Activated CD8-positive, alpha-beta T cell treated with anti-CD3 and anti-CD28 coated beads for 36 hours (primary cell): ENCODE results near the gene SORBS2. TPM values are rescaled to one million over a fixed set of nuclear protein-coding genes. Genes with fewer than 3 reads are reported as not detected.

Source experiments
- ATAC-seq: fragments of 200-7000 bp; cut with Tn5 transposase; one replicate; pipeline ENCODE4 v1.10.0; 2021; ENCODE audit warnings: mild to moderate bottlenecking, moderate library complexity
- CTCF ChIA-PET: fragments of 350-600 bp; sonication (Branson Sonifier 250); formaldehyde crosslinking; loops from one replicate; lab custom pipeline; 2021; ENCODE audit warnings: antibody characterized with exemption; lab: Charles Lee
- POLR2A ChIA-PET: fragments of 350-600 bp; sonication (Branson Sonifier 250); formaldehyde crosslinking; loops from one replicate; lab custom pipeline; 2021; ENCODE audit warnings: antibody characterized with exemption; lab: Charles Lee
- DNase-seq: peaks from one replicate; pipeline ENCODE4 v3.0.0-alpha.2; 2020
- H3K27ac Mint-ChIP-seq: one replicate; pipeline ENCODE4 v1.8.0; 2021; ENCODE audit warnings: mild to moderate bottlenecking, mixed read lengths
- H3K27me3 Mint-ChIP-seq: one replicate; pipeline ENCODE4 v1.8.0; 2021; ENCODE audit warnings: mixed read lengths
- H3K36me3 Mint-ChIP-seq: one replicate; pipeline ENCODE4 v1.8.0; 2021; ENCODE audit warnings: low read depth, mixed read lengths
- H3K4me1 Mint-ChIP-seq: one replicate; pipeline ENCODE4 v1.8.0; 2021; ENCODE audit warnings: low read depth, mixed read lengths
- H3K4me3 Mint-ChIP-seq: one replicate; pipeline ENCODE4 v1.8.0; 2021; ENCODE audit warnings: mild to moderate bottlenecking, moderate library complexity, mixed read lengths
- H3K9me3 Mint-ChIP-seq: one replicate; pipeline ENCODE4 v1.8.0; 2021; ENCODE audit warnings: mixed read lengths
- intact Hi-C: fragments of 100-400 bp; cut with micrococcal nuclease; formaldehyde crosslinking; loops from one replicate; pipeline ENCODE4 v1.10.0; 2022
- total RNA-seq, 2 experiments: library from RNA; stranded (reverse); gene quantifications; one replicate each; pipeline ENCODE4 v1.2.3, GENCODE V29; 2021
- TF ChIP-seq, protein P1 (sequence below): fragments of 200-600 bp; IDR thresholded peaks from one replicate; pipeline ENCODE4 v1.8.0; 2022; ENCODE audit warnings: antibody characterized with exemption, mild to moderate bottlenecking

The SORBS2 gene
- total RNA-seq, 2 experiments from 2014 or later = not detected

DNA sequence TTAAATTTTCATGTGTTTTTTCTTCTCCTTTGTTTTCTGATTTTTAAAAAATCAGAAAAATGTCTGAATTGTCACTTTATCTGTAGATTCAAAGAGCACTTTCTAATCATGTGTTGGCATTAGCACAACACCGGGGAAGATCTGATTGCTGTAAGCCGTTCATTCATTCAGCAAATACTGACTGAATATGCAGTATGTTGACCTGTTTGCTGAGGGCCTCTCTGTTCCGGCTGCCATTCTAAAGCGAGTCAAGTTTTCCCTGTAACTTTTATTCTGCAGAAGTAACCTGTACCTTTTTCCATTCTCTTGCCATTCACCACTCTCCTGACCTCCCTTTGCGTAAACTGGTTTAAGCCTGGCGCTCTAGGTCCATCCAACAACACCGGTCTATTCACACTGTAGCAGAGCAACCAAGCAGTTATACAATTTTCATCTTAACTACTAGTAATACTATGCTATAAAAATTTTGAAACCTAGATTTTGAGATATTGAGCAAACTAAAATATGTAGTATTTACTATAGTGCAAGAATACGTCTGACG, 6.7 kb downstream of the SORBS2 start:
- TF ChIP-seq, protein P1, sequence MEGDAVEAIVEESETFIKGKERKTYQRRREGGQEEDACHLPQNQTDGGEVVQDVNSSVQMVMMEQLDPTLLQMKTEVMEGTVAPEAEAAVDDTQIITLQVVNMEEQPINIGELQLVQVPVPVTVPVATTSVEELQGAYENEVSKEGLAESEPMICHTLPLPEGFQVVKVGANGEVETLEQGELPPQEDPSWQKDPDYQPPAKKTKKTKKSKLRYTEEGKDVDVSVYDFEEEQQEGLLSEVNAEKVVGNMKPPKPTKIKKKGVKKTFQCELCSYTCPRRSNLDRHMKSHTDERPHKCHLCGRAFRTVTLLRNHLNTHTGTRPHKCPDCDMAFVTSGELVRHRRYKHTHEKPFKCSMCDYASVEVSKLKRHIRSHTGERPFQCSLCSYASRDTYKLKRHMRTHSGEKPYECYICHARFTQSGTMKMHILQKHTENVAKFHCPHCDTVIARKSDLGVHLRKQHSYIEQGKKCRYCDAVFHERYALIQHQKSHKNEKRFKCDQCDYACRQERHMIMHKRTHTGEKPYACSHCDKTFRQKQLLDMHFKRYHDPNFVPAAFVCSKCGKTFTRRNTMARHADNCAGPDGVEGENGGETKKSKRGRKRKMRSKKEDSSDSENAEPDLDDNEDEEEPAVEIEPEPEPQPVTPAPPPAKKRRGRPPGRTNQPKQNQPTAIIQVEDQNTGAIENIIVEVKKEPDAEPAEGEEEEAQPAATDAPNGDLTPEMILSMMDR = no peak
- Mint-ChIP-seq H3K27me3 (peaks cover 1% of the 10 kb centered on the region), H3K9me3 (no peaks in the 10 kb centered on the region), H3K4me3 (no peak overlapping the region), H3K36me3 (no peaks in the 10 kb centered on the region), H3K4me1 (no peaks in the 10 kb centered on the region), H3K27ac (no peak overlapping the region)
- DNase-seq (no peak), ATAC-seq (no peak)
- ChIA-PET CTCF (no interaction called here), POLR2A (no interaction called here)
- intact Hi-C loops = no loop called here

DNA sequence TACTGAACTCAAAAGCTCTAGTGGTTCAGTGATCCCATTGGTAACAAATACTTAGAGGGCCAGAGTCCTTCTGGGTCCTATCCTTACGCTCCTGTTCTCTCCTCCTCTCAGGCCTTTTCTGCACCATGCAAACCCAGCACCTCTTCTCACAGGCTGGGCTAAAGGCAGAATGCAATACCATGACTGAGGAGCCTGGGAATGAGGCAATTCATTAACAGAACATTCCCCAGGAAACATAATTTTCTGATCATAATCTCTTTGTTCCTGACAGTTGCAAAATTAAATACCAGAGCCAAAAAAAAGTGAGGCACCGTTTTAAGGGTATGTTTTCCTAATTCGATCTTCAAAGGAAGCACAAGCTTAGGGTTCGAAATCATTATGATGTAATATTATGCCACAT, 9.0 kb downstream of the SORBS2 start:
- Mint-ChIP-seq H3K36me3 (no peaks in the 10 kb centered on the region), H3K27me3 (no peaks in the 10 kb centered on the region), H3K4me3 (no peak overlapping the region), H3K9me3 (no peaks in the 10 kb centered on the region), H3K27ac (no peak overlapping the region), H3K4me1 (no peaks in the 10 kb centered on the region)
- intact Hi-C loops = no loop called here
- TF ChIP-seq, protein P1 = no peak
- no peak for DNase-seq
- ChIA-PET CTCF (no interaction called here), POLR2A (no interaction called here)
- no peak for ATAC-seq

- Mint-ChIP-seq H3K9me3 (no peaks in the 10 kb centered on the region), H3K4me1 (no peaks in the 10 kb centered on the region), H3K4me3 (no peak overlapping the region), H3K27ac (no peak overlapping the region), H3K27me3 (no peaks in the 10 kb centered on the region), H3K36me3 (no peaks in the 10 kb centered on the region)
- DNase-seq = no peak
- ChIA-PET POLR2A (no interaction called here), CTCF (no interaction called here)
- no peak for ATAC-seq
- TF ChIP-seq, protein P1 = no peak
- intact Hi-C loops = no loop called here
Measured at GRCh38 chr4:185801471-185801870, 10.5 kb downstream of the SORBS2 start.

GRCh38 chr4:185800266-185800945, 11.6 kb downstream of the SORBS2 start:
- Mint-ChIP-seq H3K36me3 (no peaks in the 10 kb centered on the region), H3K4me1 (no peaks in the 10 kb centered on the region), H3K9me3 (no peaks in the 10 kb centered on the region), H3K4me3 (no peak overlapping the region), H3K27ac (no peak overlapping the region), H3K27me3 (no peaks in the 10 kb centered on the region)
- intact Hi-C loops = no loop called here
- CTCF ChIA-PET = no interaction called here
- no peak for DNase-seq
- no peak for ATAC-seq
- POLR2A ChIA-PET = no interaction called here
- TF ChIP-seq, protein P1 = no peak

DNA sequence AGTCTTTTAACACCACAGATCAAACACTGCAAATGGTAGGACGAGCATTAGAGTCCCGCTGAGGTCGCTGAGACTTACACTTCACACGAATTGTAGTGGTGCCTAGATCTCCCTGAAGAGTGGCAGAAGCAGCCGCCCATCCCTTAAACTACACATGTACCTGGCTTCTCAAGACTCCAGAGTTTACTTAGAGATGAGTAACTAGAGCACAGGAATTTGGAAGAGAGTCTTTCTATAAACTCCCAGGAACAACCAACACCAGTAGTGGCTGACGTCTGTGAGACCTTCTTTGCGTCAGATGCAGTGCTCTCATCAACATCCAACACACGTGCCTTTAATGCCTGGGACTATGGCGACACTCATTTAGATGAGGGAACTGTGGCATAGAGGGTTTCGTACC, 12.6 kb downstream of the SORBS2 start:
- POLR2A ChIA-PET = no interaction called here
- CTCF ChIA-PET = no interaction called here
- DNase-seq = no peak
- TF ChIP-seq, protein P1 = no peak
- intact Hi-C loops = no loop called here
- Mint-ChIP-seq H3K4me3 (no peak overlapping the region), H3K36me3 (no peaks in the 10 kb centered on the region), H3K27me3 (no peaks in the 10 kb centered on the region), H3K9me3 (no peaks in the 10 kb centered on the region), H3K4me1 (no peaks in the 10 kb centered on the region), H3K27ac (no peak overlapping the region)
- ATAC-seq = no peak
